Keratinocyte (primary cell): Measurements from ENCODE around the gene DMAC2. TPM values are rescaled to one million over a fixed set of nuclear protein-coding genes. Genes with fewer than 3 reads are reported as not detected.

ENCODE experiments used
- DNase-seq: peaks from one replicate; pipeline ENCODE4 v3.0.0-alpha.2; 2011; ENCODE audit warnings: low read depth, missing footprints, low spot score
- FAIRE-seq: peaks from 2 replicates; lab custom pipeline; 2011; peaks lifted over from hg19 to GRCh38; lab: Jason Lieb, UNC
- H2AFZ ChIP-seq: 2 replicates; pipeline ENCODE4 v1.6.0; 2012; ENCODE audit warnings: low read length, control low read depth, inconsistent platforms; ENCODE audit not compliant: control insufficient read depth
- H3K27ac ChIP-seq: 2 replicates; pipeline ENCODE4 v1.5.1; 2011; ENCODE audit warnings: low read length; ENCODE audit not compliant: control insufficient read depth, insufficient read depth
- H3K27me3 ChIP-seq: 3 replicates; pipeline ENCODE4 v1.6.0; 2011; ENCODE audit warnings: low read length; ENCODE audit not compliant: control insufficient read depth, insufficient read depth; ENCODE audit errors: extremely low read depth
- H3K36me3 ChIP-seq, 2 experiments: 2 replicates in 1 of 2; 3 replicates in 1 of 2; pipeline ENCODE4 v1.5.1; 2011; ENCODE audit warnings: low read length in 2 of 2, mild to moderate bottlenecking in 1 of 2; ENCODE audit not compliant: control insufficient read depth in 2 of 2, insufficient read depth in 2 of 2; ENCODE audit errors: extremely low read depth in 1 of 2
- H3K4me1 ChIP-seq: 3 replicates; pipeline ENCODE4 v1.5.1; 2011; ENCODE audit warnings: low read length; ENCODE audit not compliant: control insufficient read depth, insufficient read depth; ENCODE audit errors: extremely low read depth
- H3K4me2 ChIP-seq: 3 replicates; pipeline ENCODE4 v1.6.0; 2011; ENCODE audit warnings: low read depth, low read length; ENCODE audit not compliant: control insufficient read depth, insufficient read depth; ENCODE audit errors: extremely low read depth
- H3K4me3 ChIP-seq, 3 experiments: fragments of 200-600 bp in 1 of 3; sonication (generic) in 1 of 3; 2 replicates in 2 of 3; 3 replicates in 1 of 3; pipeline ENCODE4 v1.5.1; 2011 to 2016; ENCODE audit warnings: low read length in 3 of 3, mild to moderate bottlenecking in 3 of 3, control low read depth in 2 of 3, inconsistent platforms in 1 of 3, low read depth in 1 of 3, mixed read lengths in 1 of 3, mixed run types in 1 of 3, moderate library complexity in 1 of 3; ENCODE audit not compliant: control insufficient read depth in 2 of 3, insufficient read depth in 2 of 3; ENCODE audit errors: extremely low read depth in 1 of 3
- H3K79me2 ChIP-seq: 2 replicates; pipeline ENCODE4 v1.6.0; 2012; ENCODE audit warnings: low read length; ENCODE audit not compliant: control insufficient read depth, insufficient read depth
- H3K9ac ChIP-seq: 3 replicates; pipeline ENCODE4 v1.6.0; 2011; ENCODE audit warnings: low read length; ENCODE audit not compliant: control insufficient read depth, insufficient read depth; ENCODE audit errors: extremely low read depth
- H3K9me1 ChIP-seq: 3 replicates; pipeline ENCODE4 v1.6.0; 2011; ENCODE audit warnings: low read length; ENCODE audit not compliant: control insufficient read depth, insufficient read depth; ENCODE audit errors: extremely low read depth
- H3K9me3 ChIP-seq: 2 replicates; pipeline ENCODE4 v1.5.1; 2012; ENCODE audit warnings: low read depth, low read length; ENCODE audit not compliant: control insufficient read depth
- H4K20me1 ChIP-seq: 3 replicates; pipeline ENCODE4 v1.6.0; 2011; ENCODE audit warnings: low read length; ENCODE audit not compliant: control insufficient read depth, insufficient read depth; ENCODE audit errors: extremely low read depth
- CTCF ChIP-seq, 3 experiments: IDR thresholded peaks in 1 of 3; conservative IDR thresholded peaks in 1 of 3; optimal IDR thresholded peaks in 1 of 3; 2 replicates in 2 of 3; 3 replicates in 1 of 3; pipeline versions ENCODE3 to v1.5.1; 2011; ENCODE audit warnings: low read length in 3 of 3, mild to moderate bottlenecking in 3 of 3, moderate library complexity in 2 of 3, control low read depth in 1 of 3, inconsistent platforms in 1 of 3; ENCODE audit not compliant: insufficient read depth in 2 of 3; ENCODE audit errors: extremely low read depth in 1 of 3
- EZH2 ChIP-seq: IDR thresholded peaks from one replicate; pipeline ENCODE4 v1.6.1; 2012; ENCODE audit warnings: inconsistent platforms, mild to moderate bottlenecking, low read length, moderate library complexity
- dilution Hi-C: fragments of 300-500 bp; cut with MboI; formaldehyde crosslinking; loops from one replicate; pipeline ENCODE4 v1.7.0; 2020; ENCODE audit warnings: low sequenced_read_pairs; ENCODE audit not compliant: extremely low pct_ligation_motif_present
- polyA plus RNA-seq, 5 experiments: library from polyadenylated mRNA; depleted of rRNA in 3 of 5; stranded (reverse) in 3 of 5; stranded (forward) in 1 of 5; unstranded in 1 of 5; fragments of >200 nt; gene quantifications; 1 replicate in 1 of 5; 2 replicates in 3 of 5; 3 replicates in 1 of 5; pipeline versions ENCODE4 v1.2.1 to v1.2.3, GENCODE V29; 2011 to 2012; ENCODE audit warnings: missing spikeins in 2 of 5, low read depth in 1 of 5, low replicate concordance in 1 of 5

DMAC2 gene
- polyA plus RNA-seq, 1 donor (not counting 4 experiments of a cell fraction or from before 2014, with no cell fraction given), result 45.3 TPM

GRCh38 chr19:41428481-41428859 lies 11.2 kb downstream of the DMAC2 start:
- no peaks in the 10 kb centered on the region for H3K9me1 ChIP-seq
- no peak overlapping the region for H3K27ac ChIP-seq
- peak overlapping the region; percentile 75 for H3K4me2 ChIP-seq
- no peaks in the 10 kb centered on the region for H4K20me1 ChIP-seq
- peaks cover 17 to 22% of the 10 kb centered on the region in 2 experiments for H3K36me3 ChIP-seq
- peaks cover 1% of the 10 kb centered on the region for H3K79me2 ChIP-seq
- DNase-seq (no peak), FAIRE-seq (peak; percentile 23)
- no peak overlapping the region for H2AFZ ChIP-seq
- no peak for TF ChIP-seq CTCF (optimal IDR thresholded peaks at IDR 0.05 in 1 of 3, IDR thresholded peaks at IDR 0.05 in 1 of 3, conservative IDR thresholded peaks at IDR 0.05 in 1 of 3; ENCODE audit: extremely low read depth in 1 of 3, insufficient read depth in 2 of 3, low read length in 3 of 3)
- no peak for TF ChIP-seq EZH2
- H3K27me3 ChIP-seq, result no peaks in the 10 kb centered on the region
- peaks cover 17% of the 10 kb centered on the region for H3K4me1 ChIP-seq
- dilution Hi-C loops, result no loop called here
- no peaks in the 10 kb centered on the region for H3K9me3 ChIP-seq
- peak overlapping the region; percentile 44 to 81 (median 55) for H3K4me3 ChIP-seq
- H3K9ac ChIP-seq, result peak overlapping the region; percentile 72

- Histone ChIP-seq H3K4me3 (peak overlapping the region; percentile 44 to 81 (median 55)), H3K4me2 (peak overlapping the region; percentile 75), H3K9me3 (no peaks in the 10 kb centered on the region), H3K27me3 (no peaks in the 10 kb centered on the region), H3K9ac (peak overlapping the region; percentile 72), H3K79me2 (peaks cover 1% of the 10 kb centered on the region), H2AFZ (peak overlapping the region; percentile 67), H3K36me3 (peaks cover 14 to 18% of the 10 kb centered on the region in 2 experiments), H3K4me1 (peaks cover 17% of the 10 kb centered on the region), H4K20me1 (no peaks in the 10 kb centered on the region), H3K9me1 (no peaks in the 10 kb centered on the region), H3K27ac (peak overlapping the region; percentile 60)
- TF ChIP-seq CTCF (optimal IDR thresholded peaks at IDR 0.05 in 1 of 3, IDR thresholded peaks at IDR 0.05 in 1 of 3, conservative IDR thresholded peaks at IDR 0.05 in 1 of 3; ENCODE audit: extremely low read depth in 1 of 3, insufficient read depth in 2 of 3, low read length in 3 of 3), result peak in 2 of 3 experiments; percentile 22 to 30
- no peak for TF ChIP-seq EZH2
- no peak for DNase-seq
- peak; percentile 13 for FAIRE-seq
- dilution Hi-C loops, result no loop called here
Measured at GRCh38 chr19:41427647-41428480, 11.8 kb downstream of the DMAC2 start.
